ENCODE measurements around the gene PKD1L1. TPM values are rescaled to one million over a fixed set of nuclear protein-coding genes. Genes with fewer than 3 reads are reported as not detected.

The PKD1L1 gene
- total RNA-seq, 2 experiments from 2014 or later: 0.08 TPM

DNA sequence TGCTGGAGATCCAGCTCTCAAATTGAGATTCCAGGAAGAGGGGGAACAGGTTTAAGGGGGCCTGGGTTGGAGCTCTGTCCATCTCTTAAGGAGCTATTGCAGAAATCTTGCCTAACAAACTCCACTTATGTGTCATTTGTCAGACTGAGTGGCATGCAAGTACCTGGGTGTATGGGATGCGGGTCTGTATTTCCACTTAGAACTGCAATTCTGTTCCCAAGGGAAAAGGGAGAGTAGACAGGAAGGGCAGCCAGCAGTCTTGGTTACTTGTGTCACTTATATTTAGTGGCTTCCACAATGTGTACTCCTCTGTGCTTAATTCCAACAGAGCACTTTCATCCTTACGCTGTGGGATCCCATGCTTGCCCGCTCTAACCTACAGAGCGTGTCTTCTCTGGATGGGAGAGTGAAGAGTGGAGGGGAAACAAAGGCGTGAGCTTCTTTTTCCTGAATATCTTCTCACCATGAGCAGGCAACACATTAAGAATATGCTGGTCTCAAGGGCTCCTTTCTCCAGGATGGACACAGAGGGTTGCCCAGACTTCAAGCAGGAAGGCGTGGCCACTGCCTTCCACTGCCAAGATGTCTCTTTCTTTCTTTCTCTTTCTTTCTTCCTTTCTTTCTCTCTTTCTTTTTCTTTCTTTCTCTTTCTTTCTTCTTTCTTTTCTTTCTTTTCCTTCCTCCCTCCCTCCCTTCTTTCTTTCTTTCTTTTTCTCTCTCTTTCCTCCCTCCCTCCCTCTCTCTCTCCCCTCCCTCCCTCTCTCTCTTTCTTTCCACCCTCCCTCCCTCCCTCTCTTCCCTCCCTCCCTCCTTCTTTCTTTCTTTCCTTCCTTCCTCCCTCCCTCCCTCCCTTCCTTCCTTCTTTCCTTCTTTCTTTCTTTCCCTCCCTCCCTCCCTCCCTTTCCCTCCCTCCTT lies 212.6 kb downstream of the PKD1L1 start:
- ChIA-PET CTCF (no interaction called here), POLR2A (no interaction called here)

- ChIA-PET POLR2A (no interaction called here), CTCF (no interaction called here)
Measured at GRCh38 chr7:47734949-47735291, 213.3 kb downstream of the PKD1L1 start.

- CTCF ChIA-PET: no interaction called here
- POLR2A ChIA-PET: no interaction called here
Measured at GRCh38 chr7:47734287-47734948, 213.8 kb downstream of the PKD1L1 start.

GRCh38 chr7:47730142-47730541 lies 218.1 kb downstream of the PKD1L1 start:
- CTCF ChIA-PET: no interaction called here
- POLR2A ChIA-PET: no interaction called here

DNA sequence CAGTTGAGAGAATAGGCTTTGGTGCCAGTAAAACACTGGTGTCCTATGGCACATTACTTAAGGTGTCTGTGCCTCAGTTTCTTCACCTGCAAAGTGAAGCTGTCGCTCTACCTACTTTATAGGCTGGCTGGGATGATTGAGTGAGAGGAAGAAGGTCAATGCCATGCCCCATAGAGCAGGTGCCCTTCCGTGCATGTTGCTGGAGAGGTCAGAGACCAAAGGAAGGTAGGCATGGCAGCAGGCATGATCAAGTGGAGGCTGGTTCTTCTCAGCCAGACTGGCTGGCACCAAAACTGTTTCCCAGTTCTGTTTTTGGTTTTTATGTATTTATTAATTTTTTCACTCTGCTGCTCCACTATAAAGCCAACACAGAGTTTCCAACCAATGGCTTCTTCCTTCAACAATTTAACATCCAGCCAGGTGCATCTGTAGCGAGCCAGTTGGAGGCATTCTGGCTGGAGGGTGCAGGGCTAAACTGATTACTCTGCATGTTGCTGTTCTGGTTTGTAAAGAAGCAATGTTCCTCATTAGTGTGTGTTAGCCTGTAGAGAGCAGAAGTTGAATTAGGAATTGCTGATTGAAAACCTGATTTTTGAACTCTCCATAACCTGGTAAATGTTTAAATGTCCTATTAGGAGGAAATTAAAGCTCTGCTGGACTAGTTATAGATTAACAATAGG lies 222.1 kb downstream of the PKD1L1 start:
- ChIA-PET CTCF (no interaction called here), POLR2A (no interaction called here)

- CTCF ChIA-PET: no interaction called here
- POLR2A ChIA-PET: no interaction called here
Measured at GRCh38 chr7:47725031-47725780, 223.1 kb downstream of the PKD1L1 start.

Other genes starting within 250 kb of the PKD1L1 start
- gene HUS1, start 31.1 kb upstream of the PKD1L1 start, total RNA-seq: 10 to 100 TPM; 54.6 to 57.0 TPM
- gene SUN3, start 80.6 kb upstream of the PKD1L1 start, total RNA-seq: not detected
- gene C7orf57, start 87.1 kb upstream of the PKD1L1 start, total RNA-seq: 1 to 10 TPM; 2.0 to 2.1 TPM
- 100 to 1,000 TPM; 123 to 125 TPM for gene UPP1, start 140.8 kb upstream of the PKD1L1 start, total RNA-seq
- gene ABCA13, start 223.0 kb upstream of the PKD1L1 start, total RNA-seq: not detected

Data from activated CD8-positive, alpha-beta memory T cell treated with anti-CD3 and anti-CD28 coated beads for 36 hours (primary cell).